Measurements from ENCODE around the gene PPME1. TPM values are rescaled to one million over a fixed set of nuclear protein-coding genes. Genes with fewer than 3 reads are reported as not detected.

PPME1 gene
- polyA plus RNA-seq, 3 donors: 5.2 to 12.2 (median 8.9) TPM

- Histone ChIP-seq H3K9me3 (replicated peaks in 1 of 2; ENCODE audit: control insufficient read depth in 1 of 2, insufficient read depth in 1 of 2, low read length in 2 of 2) (no peaks in the 10 kb centered on the region), H3K27me3 (ENCODE audit: control insufficient read depth in 2 of 2, insufficient read depth in 2 of 2, low read length in 2 of 2) (no peaks in the 10 kb centered on the region), H3K9ac (ENCODE audit: insufficient read depth, low read length, poor library complexity, severe bottlenecking) (no peak overlapping the region), H3K79me2 (ENCODE audit: insufficient read depth, low read length) (peaks cover 10% of the 10 kb centered on the region), H2AFZ (ENCODE audit: insufficient read depth, low read depth, low read length, poor library complexity, severe bottlenecking) (no peak overlapping the region), H3K36me3 (replicated peaks in 1 of 2; ENCODE audit: control insufficient read depth in 1 of 2, insufficient read depth in 2 of 2, low read length in 2 of 2) (no peaks in the 10 kb centered on the region), H3K4me3 (replicated peaks in 1 of 3; ENCODE audit: low read depth in 2 of 3, low read length in 3 of 3) (no peak overlapping the region), H3K27ac (ENCODE audit: low read depth in 1 of 2, low read length in 2 of 2) (no peak overlapping the region), H3K4me2 (replicated peaks; ENCODE audit: extremely low read depth, low read length, poor library complexity, severe bottlenecking) (no peak overlapping the region), H4K20me1 (ENCODE audit: insufficient read depth, low read length) (no peaks in the 10 kb centered on the region), H3K4me1 (ENCODE audit: control insufficient read depth in 1 of 2, insufficient read depth in 2 of 2, low read length in 2 of 2) (no peaks in the 10 kb centered on the region)
- Mint-ChIP-seq H3K36me3 (peaks cover 11 to 17% of the 10 kb centered on the region in 2 donors), H3K27ac (no peak overlapping the region), H3K4me1 (peaks cover 3% of the 10 kb centered on the region), H3K4me3 (no peak overlapping the region), H3K9me3 (peaks cover 0 to 3% (median 0%) of the 10 kb centered on the region in 7 donors), H3K27me3 (ENCODE audit: low read depth in 3 of 3) (peaks cover 0 to 2% (median 0%) of the 10 kb centered on the region in 3 donors)
- no peak for DNase-seq
- TF ChIP-seq CTCF (IDR thresholded peaks at IDR 0.05): no peak
- WGBS (ENCODE audit: insufficient coverage): no CpG with 5 or more reads among the region's 2 CpGs
- intact Hi-C loops (cut with micrococcal nuclease): no loop called here
These were observed 14.6 kb downstream of the PPME1 start for GRCh38 chr11:74185695-74186094.

- no peak for DNase-seq
- intact Hi-C loops (cut with micrococcal nuclease): no loop called here
These were observed 24.7 kb downstream of the PPME1 start for GRCh38 chr11:74195828-74196227.

More at GRCh38 chr11:74195828-74196227, 24.7 kb downstream of the PPME1 start:
- no peak overlapping the region for H3K4me2 ChIP-seq (replicated peaks; ENCODE audit: extremely low read depth, low read length, poor library complexity, severe bottlenecking)
- H3K79me2 ChIP-seq (ENCODE audit: insufficient read depth, low read length): no peaks in the 10 kb centered on the region
- TF ChIP-seq CTCF (IDR thresholded peaks at IDR 0.05): no peak
- no peak overlapping the region for H3K4me3 ChIP-seq (replicated peaks in 1 of 3; ENCODE audit: low read depth in 2 of 3, low read length in 3 of 3)
- no peak overlapping the region for H2AFZ ChIP-seq (ENCODE audit: insufficient read depth, low read depth, low read length, poor library complexity, severe bottlenecking)
- H3K4me1 ChIP-seq (ENCODE audit: control insufficient read depth in 1 of 2, insufficient read depth in 2 of 2, low read length in 2 of 2): no peaks in the 10 kb centered on the region
- H3K4me1 Mint-ChIP-seq: peaks cover 5% of the 10 kb centered on the region
- H3K9ac ChIP-seq (ENCODE audit: insufficient read depth, low read length, poor library complexity, severe bottlenecking): no peak overlapping the region
- no peaks in the 10 kb centered on the region for H3K36me3 ChIP-seq (replicated peaks in 1 of 2; ENCODE audit: control insufficient read depth in 1 of 2, insufficient read depth in 2 of 2, low read length in 2 of 2)
- H3K27me3 Mint-ChIP-seq (ENCODE audit: low read depth in 3 of 3): no peaks in the 10 kb centered on the region
- no peak overlapping the region for H3K27ac Mint-ChIP-seq
- no peak overlapping the region for H3K4me3 Mint-ChIP-seq
- peaks cover 2 to 8% (median 4%) of the 10 kb centered on the region in 7 donors for H3K9me3 Mint-ChIP-seq
- no peak overlapping the region for H3K27ac ChIP-seq (ENCODE audit: low read depth in 1 of 2, low read length in 2 of 2)
- H3K9me3 ChIP-seq (replicated peaks in 1 of 2; ENCODE audit: control insufficient read depth in 1 of 2, insufficient read depth in 1 of 2, low read length in 2 of 2): peaks cover 0 to 3% of the 10 kb centered on the region in 2 donors
- no peaks in the 10 kb centered on the region for H3K27me3 ChIP-seq (ENCODE audit: control insufficient read depth in 2 of 2, insufficient read depth in 2 of 2, low read length in 2 of 2)
- H3K36me3 Mint-ChIP-seq: peaks cover 2 to 10% of the 10 kb centered on the region in 2 donors
- H4K20me1 ChIP-seq (ENCODE audit: insufficient read depth, low read length): no peaks in the 10 kb centered on the region

Measured in CD14-positive monocyte (primary cell).